IMR-90 (cell line): ENCODE measurements around the gene TRMT11. TPM values are rescaled to one million over a fixed set of nuclear protein-coding genes. Genes with fewer than 3 reads are reported as not detected.

ENCODE experiments used
- ATAC-seq: fragments of 200-7000 bp; cut with Tn5 transposase; 2 replicates; pipeline ENCODE4 v1.9.1; 2020; ENCODE audit warnings: low read depth, mild to moderate bottlenecking, moderate library complexity
- BruUV-seq: library from RNA; stranded (reverse); fragments of 400-500 nt; replicated peaks from 2 replicates; lab custom pipeline; 2021; lab: Mats Ljungman, UMichigan
- CTCF ChIA-PET: fragments of 300-600 bp; formaldehyde crosslinking; extraction: SDS; loops from one replicate; lab custom pipeline; 2021; ENCODE audit warnings: antibody characterized with exemption; lab: Yijun Ruan, JAX
- POLR2A ChIA-PET: fragments of 300-600 bp; sonication (Branson Sonifier 250); formaldehyde crosslinking; loops from one replicate; lab custom pipeline; 2022; ENCODE audit warnings: antibody characterized with exemption; ENCODE audit not compliant: unreplicated experiment; lab: Charles Lee
- DNase-seq: peaks from one replicate; pipeline ENCODE4 v3.0.0; 2013
- H2AFZ ChIP-seq: replicated peaks from 2 replicates; pipeline ENCODE3; 2013; ENCODE audit warnings: low read length, mild to moderate bottlenecking; ENCODE audit not compliant: poor library complexity
- H2AK5ac ChIP-seq: 2 replicates; pipeline ENCODE4 v1.6.1; 2013; ENCODE audit warnings: low read depth, low read length, inconsistent platforms
- H2AK9ac ChIP-seq: replicated peaks from 2 replicates; pipeline ENCODE3; 2013; ENCODE audit warnings: mild to moderate bottlenecking, low read depth, low read length, moderate library complexity; ENCODE audit not compliant: poor library complexity
- H2BK120ac ChIP-seq: 2 replicates; pipeline ENCODE4 v1.6.1; 2013; ENCODE audit warnings: low read depth, low read length, inconsistent platforms
- H2BK15ac ChIP-seq: 3 replicates; pipeline ENCODE4 v1.6.1; 2013; ENCODE audit warnings: low read depth, low read length, inconsistent platforms
- H2BK20ac ChIP-seq: 2 replicates; pipeline ENCODE4 v1.6.1; 2013; ENCODE audit warnings: low read depth, mild to moderate bottlenecking, inconsistent platforms, low read length, moderate library complexity
- H2BK5ac ChIP-seq: 2 replicates; pipeline ENCODE4 v1.6.1; 2013; ENCODE audit warnings: mild to moderate bottlenecking, low read depth, low read length, inconsistent platforms; ENCODE audit not compliant: poor library complexity, severe bottlenecking
- H3K14ac ChIP-seq: replicated peaks from 2 replicates; pipeline ENCODE4 v1.6.1; 2013; ENCODE audit warnings: low read depth, low read length, inconsistent platforms
- H3K18ac ChIP-seq: 2 replicates; pipeline ENCODE4 v1.6.1; 2013; ENCODE audit warnings: low read depth, low read length, control low read depth
- H3K23ac ChIP-seq: 2 replicates; pipeline ENCODE4 v1.6.1; 2013; ENCODE audit warnings: low read depth, low read length, inconsistent platforms
- H3K27ac ChIP-seq: 2 replicates; pipeline ENCODE4 v1.5.1; 2013; ENCODE audit warnings: mild to moderate bottlenecking, control low read depth, low read length; ENCODE audit not compliant: insufficient read depth
- H3K27me3 ChIP-seq: 2 replicates; pipeline ENCODE4 v1.6.1; 2013; ENCODE audit warnings: low read length; ENCODE audit not compliant: control insufficient read depth, insufficient read depth
- H3K36me3 ChIP-seq: 2 replicates; pipeline ENCODE4 v1.6.1; 2013; ENCODE audit warnings: low read length, mixed read lengths; ENCODE audit not compliant: control insufficient read depth, insufficient read depth
- H3K4ac ChIP-seq: 2 replicates; pipeline ENCODE4 v1.6.1; 2013; ENCODE audit warnings: low read depth, low read length, inconsistent platforms
- H3K4me1 ChIP-seq: 2 replicates; pipeline ENCODE4 v1.6.1; 2013; ENCODE audit warnings: low read length, mixed read lengths; ENCODE audit not compliant: control insufficient read depth, insufficient read depth
- H3K4me2 ChIP-seq: 2 replicates; pipeline ENCODE4 v1.6.1; 2013; ENCODE audit warnings: low read depth, mild to moderate bottlenecking, control low read depth, low read length, moderate library complexity
- H3K4me3 ChIP-seq: 2 replicates; pipeline ENCODE4 v1.5.1; 2013; ENCODE audit warnings: low read depth, mild to moderate bottlenecking, control low read depth, low read length, moderate library complexity; ENCODE audit not compliant: insufficient read depth
- H3K56ac ChIP-seq: 2 replicates; pipeline ENCODE4 v1.6.1; 2013; ENCODE audit warnings: low read length, inconsistent platforms; ENCODE audit not compliant: insufficient read depth; ENCODE audit errors: extremely low read depth
- H3K79me1 ChIP-seq, 2 experiments: 2 replicates each; pipeline ENCODE4 v1.6.1; 2013; ENCODE audit warnings: low read length in 2 of 2, inconsistent platforms in 1 of 2, low read depth in 1 of 2
- H3K9ac ChIP-seq: 2 replicates; pipeline ENCODE4 v1.6.1; 2013; ENCODE audit warnings: low read depth, low read length, control low read depth
- H3K9me1 ChIP-seq: 2 replicates; pipeline ENCODE4 v1.6.1; 2013; ENCODE audit warnings: low read length, inconsistent platforms; ENCODE audit not compliant: insufficient read depth
- H3K9me3 ChIP-seq: 2 replicates; pipeline ENCODE4 v1.6.1; 2013; ENCODE audit warnings: low read length; ENCODE audit not compliant: control insufficient read depth, insufficient read depth
- H4K20me1 ChIP-seq: 2 replicates; pipeline ENCODE4 v1.6.1; 2013; ENCODE audit warnings: low read length, inconsistent platforms; ENCODE audit not compliant: insufficient read depth
- H4K5ac ChIP-seq: 2 replicates; pipeline ENCODE4 v1.6.1; 2013; ENCODE audit warnings: mild to moderate bottlenecking, low read depth, low read length, control low read depth
- H4K8ac ChIP-seq, 2 experiments: 2 replicates each; pipeline ENCODE4 v1.6.1; 2013; ENCODE audit warnings: low read depth in 2 of 2, low read length in 2 of 2, control low read depth in 1 of 2, inconsistent platforms in 1 of 2
- H4K91ac ChIP-seq: 2 replicates; pipeline ENCODE4 v1.6.1; 2013; ENCODE audit warnings: low read depth, low read length, inconsistent platforms; ENCODE audit not compliant: insufficient read depth
- BHLHE40 ChIP-seq: fragments of 150-350 bp; IDR thresholded peaks from 2 replicates; pipeline ENCODE4 v1.6.1; 2016; ENCODE audit warnings: mild to moderate bottlenecking, low read depth, low read length
- MAFK ChIP-seq: IDR thresholded peaks from 2 replicates; pipeline ENCODE4 v1.6.1; 2012; ENCODE audit warnings: low read depth, low read length, improper control_type of control experiment
- POLR2A ChIP-seq: IDR thresholded peaks from 2 replicates; pipeline ENCODE4 v1.6.1; 2012; ENCODE audit warnings: mild to moderate bottlenecking, low read depth, low read length
- RFX5 ChIP-seq: IDR thresholded peaks from 2 replicates; pipeline ENCODE4 v1.8.0; 2012; ENCODE audit warnings: low read depth, mild to moderate bottlenecking, low read length, moderate library complexity
- SMC3 ChIP-seq: fragments of 150-350 bp; IDR thresholded peaks from 2 replicates; pipeline ENCODE4 v1.6.1; 2016; ENCODE audit warnings: low read depth, mild to moderate bottlenecking, antibody characterized with exemption, low read length, moderate library complexity
- WGBS, 2 experiments: methylation state at CpG; one replicate each; pipeline versions ENCODE4 v1.1.5 to v1.1.7; 2013; ENCODE audit warnings: missing lambda C conversion rate in 2 of 2; ENCODE audit not compliant: insufficient read length in 1 of 2; ENCODE audit errors: extremely low coverage in 2 of 2; 5-methylcytosine and 5-hydroxymethylcytosine counted together
- dilution Hi-C: fragments of 300-500 bp; cut with HindIII; formaldehyde crosslinking; loops from one replicate; pipeline ENCODE4 v1.14.3; 2018; ENCODE audit warnings: low sequenced_read_pairs; ENCODE audit not compliant: unreplicated experiment
- in situ Hi-C: fragments of 300-500 bp; cut with MboI; formaldehyde crosslinking; loops from 3 replicates; pipeline ENCODE4 v1.14.3; 2019; ENCODE audit warnings: low sequenced_read_pairs, inconsistent platforms, mixed read lengths
- intact Hi-C: fragments of 100-400 bp; cut with micrococcal nuclease; formaldehyde crosslinking; loops from 2 replicates; pipeline ENCODE4 v1.10.0; 2022
- polyA plus RNA-seq, 3 experiments: library from polyadenylated mRNA; depleted of rRNA; stranded (reverse); fragments of >200 nt; gene quantifications; 2 replicates each; pipeline ENCODE4 v1.2.3, GENCODE V29; 2012; ENCODE audit warnings: low replicate concordance in 1 of 3
- total RNA-seq: library from RNA; depleted of rRNA; stranded (reverse); fragments of >200 nt; gene quantifications from 2 replicates; pipeline ENCODE4 v1.2.3, GENCODE V29; 2012

TRMT11 gene
- total and polyA plus RNA-seq, 2 of the 4 experiments (the other 2 are of a cell fraction) = 14.3 to 19.0 TPM

DNA sequence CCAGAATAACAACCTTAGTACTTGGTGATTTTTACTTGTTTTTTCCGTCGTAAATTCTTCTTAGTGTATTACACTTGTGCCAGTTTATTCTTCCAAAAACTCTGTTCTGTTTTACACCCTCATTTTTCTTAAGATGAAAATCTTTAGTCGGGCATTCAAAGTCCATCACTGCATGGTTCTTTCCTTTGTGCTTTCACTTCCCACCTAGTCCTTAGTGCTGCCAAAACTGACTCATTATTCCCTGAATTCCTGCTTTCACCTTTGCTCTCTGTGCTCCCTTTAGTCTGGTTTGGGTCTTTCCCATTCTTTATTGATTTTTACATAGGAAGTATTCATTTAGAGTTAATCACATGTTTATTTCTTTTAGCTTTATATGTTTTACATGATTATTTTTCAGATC lies 3.3 kb downstream of the TRMT11 start:
- Histone ChIP-seq H2BK5ac (no peak overlapping the region), H4K8ac (no peak overlapping the region), H3K4ac (no peak overlapping the region), H2BK15ac (no peak overlapping the region), H2BK20ac (no peak overlapping the region), H3K79me1 (peaks cover 14 to 36% of the 10 kb centered on the region in 2 experiments; a peak in 3 of 4 replicates), H4K91ac (no peak overlapping the region), H3K56ac (no peak overlapping the region), H2AFZ (no peak overlapping the region), H3K9me3 (no peaks in the 10 kb centered on the region), H4K5ac (no peak overlapping the region), H3K27me3 (no peaks in the 10 kb centered on the region), H3K9me1 (peaks cover 4% of the 10 kb centered on the region; the same call in 1 of the 2 replicates), H3K18ac (no peak overlapping the region), H3K4me2 (no peak overlapping the region), H4K20me1 (0 out of 2 replicates have a peak, but pooled peaks cover 2% of the 10 kb centered on the region), H2BK120ac (no peak overlapping the region), H3K14ac (no peak overlapping the region), H3K27ac (no peak overlapping the region), H2AK9ac (no peak overlapping the region), H3K36me3 (no peaks in the 10 kb centered on the region), H3K9ac (no peak overlapping the region), H3K4me3 (no peak overlapping the region), H2AK5ac (no peak overlapping the region), H3K23ac (no peak overlapping the region), H3K4me1 (peaks cover under 1% of the 10 kb centered on the region; the same call in 1 of the 2 replicates)
- ATAC-seq = no peak
- in situ Hi-C loops = no loop called here
- dilution Hi-C loops = no loop called here
- intact Hi-C loops = loop anchor here (5.0 to 10.0 kb wide), 2 partner anchors 355 to 1278 kb away; partner anchors contain the start of genes CENPW and RNF146
- no peak for TF ChIP-seq POLR2A
- no peak for TF ChIP-seq SMC3
- no peak for TF ChIP-seq RFX5
- no peak for TF ChIP-seq MAFK
- TF ChIP-seq BHLHE40 = no peak
- WGBS, 2 experiments = no CpG with 5 or more reads among the region's 3 CpGs
- ChIA-PET CTCF (no interaction called here), POLR2A (no interaction called here)
- peak; percentile 2 for DNase-seq
- no TSS peak for BruUV-seq
